ENCODE results near the gene ACOX3. TPM values are rescaled to one million over a fixed set of nuclear protein-coding genes. Genes with fewer than 3 reads are reported as not detected.

The ACOX3 gene
- total RNA-seq, 1 donor: 26.9 TPM

DNA sequence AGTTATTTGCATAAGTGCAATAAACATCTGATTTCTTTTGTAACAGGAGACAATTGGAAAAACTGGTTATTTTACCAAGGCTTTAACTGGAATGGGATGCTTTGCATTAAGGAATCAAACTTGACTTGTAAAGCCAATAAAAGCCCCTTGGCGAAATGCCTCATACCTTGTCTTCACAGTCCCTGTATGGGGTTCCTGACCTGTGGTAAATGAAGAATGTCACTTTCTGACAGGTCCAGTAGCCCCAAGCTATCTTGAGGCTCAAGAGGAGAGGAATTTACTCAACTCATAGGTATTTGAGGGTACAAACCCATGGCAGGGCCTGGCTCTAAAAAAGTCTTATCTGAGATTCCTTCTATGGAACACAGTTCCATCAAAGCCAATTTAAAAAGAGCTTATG lies 78.0 kb downstream of the ACOX3 start:
- TF ChIP-seq, protein P1, sequence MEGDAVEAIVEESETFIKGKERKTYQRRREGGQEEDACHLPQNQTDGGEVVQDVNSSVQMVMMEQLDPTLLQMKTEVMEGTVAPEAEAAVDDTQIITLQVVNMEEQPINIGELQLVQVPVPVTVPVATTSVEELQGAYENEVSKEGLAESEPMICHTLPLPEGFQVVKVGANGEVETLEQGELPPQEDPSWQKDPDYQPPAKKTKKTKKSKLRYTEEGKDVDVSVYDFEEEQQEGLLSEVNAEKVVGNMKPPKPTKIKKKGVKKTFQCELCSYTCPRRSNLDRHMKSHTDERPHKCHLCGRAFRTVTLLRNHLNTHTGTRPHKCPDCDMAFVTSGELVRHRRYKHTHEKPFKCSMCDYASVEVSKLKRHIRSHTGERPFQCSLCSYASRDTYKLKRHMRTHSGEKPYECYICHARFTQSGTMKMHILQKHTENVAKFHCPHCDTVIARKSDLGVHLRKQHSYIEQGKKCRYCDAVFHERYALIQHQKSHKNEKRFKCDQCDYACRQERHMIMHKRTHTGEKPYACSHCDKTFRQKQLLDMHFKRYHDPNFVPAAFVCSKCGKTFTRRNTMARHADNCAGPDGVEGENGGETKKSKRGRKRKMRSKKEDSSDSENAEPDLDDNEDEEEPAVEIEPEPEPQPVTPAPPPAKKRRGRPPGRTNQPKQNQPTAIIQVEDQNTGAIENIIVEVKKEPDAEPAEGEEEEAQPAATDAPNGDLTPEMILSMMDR (IDR thresholded peaks at IDR 0.05; ENCODE audit: insufficient read depth, low read length): no peak
- no peak overlapping the region for H3K4me3 ChIP-seq (ENCODE audit: low read depth, low read length)
- DNase-seq (ENCODE audit: low read depth): peak; percentile 27

DNA sequence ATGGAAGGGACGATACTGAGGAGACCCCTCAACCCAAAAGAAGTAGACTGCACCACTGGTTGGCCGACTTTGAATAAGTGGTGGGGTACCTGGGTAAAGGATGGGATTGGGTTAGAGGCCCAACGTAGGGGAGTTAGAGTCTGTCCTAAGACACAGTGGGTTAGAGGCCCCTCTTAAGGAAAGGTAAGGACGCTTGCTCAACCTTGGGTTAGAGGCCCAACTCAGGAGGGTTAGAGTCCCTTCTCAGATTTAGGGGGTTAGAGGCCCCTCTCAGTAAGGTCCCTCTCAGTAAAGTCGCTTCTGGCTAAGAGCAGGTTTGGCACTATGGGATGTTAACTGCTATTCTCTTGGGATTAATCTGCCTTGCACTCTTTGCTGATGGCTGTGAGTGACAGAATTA lies 81.3 kb downstream of the ACOX3 start:
- DNase-seq (ENCODE audit: low read depth): no peak
- TF ChIP-seq, protein P1 (IDR thresholded peaks at IDR 0.05; ENCODE audit: insufficient read depth, low read length): no peak
- H3K4me3 ChIP-seq (ENCODE audit: low read depth, low read length): no peak overlapping the region

DNA sequence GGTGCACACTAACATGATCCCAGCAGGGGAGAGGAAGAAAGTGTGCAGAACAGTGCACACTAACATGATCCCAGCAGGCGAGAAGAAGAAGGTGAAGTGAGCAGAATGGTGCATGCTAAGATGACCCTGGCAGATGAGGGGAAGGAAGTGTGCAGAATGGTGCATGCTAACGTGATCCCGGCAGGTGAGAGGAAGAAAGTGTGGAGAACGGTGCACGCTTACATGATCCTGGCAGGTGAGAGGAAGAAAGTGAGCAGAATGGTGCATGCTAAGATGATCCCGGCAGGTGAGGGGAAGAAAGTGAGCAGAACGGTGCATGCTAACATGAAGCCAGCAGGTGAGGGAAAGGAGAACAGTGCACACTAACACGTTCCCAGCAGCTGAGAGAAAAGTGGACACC lies 83.7 kb downstream of the ACOX3 start:
- TF ChIP-seq, protein P1 (IDR thresholded peaks at IDR 0.05; ENCODE audit: insufficient read depth, low read length): no peak
- DNase-seq (ENCODE audit: low read depth): no peak
- no peak overlapping the region for H3K4me3 ChIP-seq (ENCODE audit: low read depth, low read length)

DNA sequence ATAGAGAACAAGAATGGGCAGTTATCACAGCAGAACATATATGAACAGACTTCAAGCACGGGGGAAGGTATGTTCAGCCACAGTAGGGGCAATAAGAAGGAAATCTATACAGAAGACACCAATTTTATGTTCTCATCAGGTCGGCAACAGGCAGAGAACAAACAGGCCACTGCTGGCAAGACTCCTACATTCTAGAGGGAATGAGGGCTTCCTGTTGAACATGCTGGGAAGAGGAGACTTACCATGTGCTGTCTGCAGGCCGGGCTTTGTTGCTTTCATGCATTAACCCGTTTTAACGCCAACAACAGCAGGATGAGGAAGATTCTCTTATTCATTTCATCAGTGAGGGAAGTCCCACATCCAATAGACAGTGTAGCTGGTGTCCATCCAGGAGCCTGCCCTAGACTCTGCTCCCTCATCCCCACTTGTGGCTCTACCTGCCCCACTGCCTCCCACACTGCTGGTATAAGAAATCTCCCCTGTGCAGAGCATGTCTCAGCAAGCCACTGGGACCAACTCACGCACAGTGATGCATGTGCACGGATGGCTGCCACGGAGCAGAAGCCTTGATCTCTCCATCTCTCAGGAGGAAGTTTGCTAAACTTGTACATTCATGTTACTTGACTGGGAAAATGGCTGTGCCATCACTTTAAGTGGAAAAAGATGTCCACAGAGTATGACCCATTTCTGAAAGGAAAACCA lies 84.5 kb downstream of the ACOX3 start:
- H3K4me3 ChIP-seq (ENCODE audit: low read depth, low read length): no peak overlapping the region
- DNase-seq (ENCODE audit: low read depth): peak; percentile 32
- TF ChIP-seq, protein P1 (IDR thresholded peaks at IDR 0.05; ENCODE audit: insufficient read depth, low read length): no peak

DNA sequence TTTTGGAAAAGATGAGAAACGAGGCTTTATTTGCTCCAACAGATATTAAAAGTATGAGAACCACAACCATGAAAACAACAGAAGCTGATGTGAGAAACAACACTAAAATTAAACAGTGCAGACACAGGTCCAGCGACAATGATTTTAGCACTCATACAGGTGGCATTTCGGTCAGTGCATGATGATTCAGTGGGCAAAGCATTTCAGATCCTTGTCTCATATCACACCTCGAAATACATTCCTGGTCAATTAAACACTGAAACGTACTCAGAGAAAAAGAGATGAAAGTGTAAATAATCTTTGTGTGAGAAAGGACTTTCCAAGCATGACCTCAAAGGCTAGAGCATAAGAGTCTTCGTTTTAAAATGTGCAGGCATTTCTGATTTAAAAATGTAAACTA lies 85.2 kb downstream of the ACOX3 start:
- no peak for DNase-seq (ENCODE audit: low read depth)
- H3K4me3 ChIP-seq (ENCODE audit: low read depth, low read length): no peak overlapping the region
- TF ChIP-seq, protein P1 (IDR thresholded peaks at IDR 0.05; ENCODE audit: insufficient read depth, low read length): no peak

DNA sequence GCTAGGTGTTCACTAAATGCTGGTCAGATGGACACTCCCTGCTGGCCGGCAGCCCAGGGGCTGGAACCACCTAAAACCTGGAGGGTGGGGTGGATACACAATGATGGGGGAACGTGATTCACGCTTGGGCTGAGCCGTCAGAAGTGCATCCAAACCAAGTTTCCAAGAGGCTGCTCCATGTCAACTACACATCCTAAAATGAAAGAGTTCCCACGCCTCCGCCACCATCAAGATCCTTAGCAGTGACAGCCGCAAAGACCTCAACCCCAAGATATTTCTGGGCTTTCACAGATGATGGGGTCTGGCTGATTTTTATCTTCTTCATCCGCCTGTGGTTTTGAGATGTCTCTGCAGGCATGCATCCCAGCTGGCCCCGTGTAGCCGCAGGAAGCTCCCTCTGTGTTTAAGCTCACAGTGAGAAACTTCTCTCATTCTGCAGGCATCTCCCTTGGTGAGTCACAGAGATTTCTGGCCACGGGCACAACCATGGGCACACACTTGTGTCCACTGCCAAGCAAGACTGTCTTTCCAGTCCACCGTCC lies 86.5 kb downstream of the ACOX3 start:
- no peak for DNase-seq (ENCODE audit: low read depth)
- H3K4me3 ChIP-seq (ENCODE audit: low read depth, low read length): no peak overlapping the region
- TF ChIP-seq, protein P1 (IDR thresholded peaks at IDR 0.05; ENCODE audit: insufficient read depth, low read length): no peak
